Activated CD8-positive, alpha-beta T cell treated with anti-CD3 and anti-CD28 coated beads, Interleukin-2, amount 10 ng/mL, durations not matched to agents 7 days and 5 days (primary cell): ENCODE data around the gene MAN1A2. TPM values are rescaled to one million over a fixed set of nuclear protein-coding genes. Genes with fewer than 3 reads are reported as not detected.
A peak's percentile ranks its signal among the peaks of the same experiment; 100 is the strongest.

Source experiments
- ATAC-seq: fragments of 150-1000 bp; cut with Tn5 transposase; one replicate; pipeline ENCODE4 v1.10.0; 2021; ENCODE audit warnings: moderate library complexity
- CTCF ChIA-PET: fragments of 350-600 bp; sonication (Branson Sonifier 250); formaldehyde crosslinking; loops from one replicate; lab custom pipeline; 2021; ENCODE audit warnings: antibody characterized with exemption; lab: Charles Lee
- POLR2A ChIA-PET: fragments of 350-600 bp; sonication (Branson Sonifier 250); formaldehyde crosslinking; loops from one replicate; lab custom pipeline; 2021; ENCODE audit warnings: antibody characterized with exemption; lab: Charles Lee
- DNase-seq: peaks from one replicate; pipeline ENCODE4 v3.0.0-alpha.2; 2020
- H3K27ac Mint-ChIP-seq: one replicate; pipeline ENCODE4 v1.8.0; 2021; ENCODE audit warnings: mild to moderate bottlenecking, mixed read lengths
- H3K27me3 Mint-ChIP-seq: one replicate; pipeline ENCODE4 v1.8.0; 2021; ENCODE audit warnings: low read depth, mixed read lengths
- H3K36me3 Mint-ChIP-seq: one replicate; pipeline ENCODE4 v1.8.0; 2021; ENCODE audit warnings: low read depth, mixed read lengths
- H3K4me1 Mint-ChIP-seq: one replicate; pipeline ENCODE4 v1.8.0; 2021; ENCODE audit warnings: low read depth, mixed read lengths
- H3K4me3 Mint-ChIP-seq: one replicate; pipeline ENCODE4 v1.8.0; 2021; ENCODE audit warnings: mild to moderate bottlenecking, mixed read lengths
- H3K9me3 Mint-ChIP-seq: one replicate; pipeline ENCODE4 v1.8.0; 2022; ENCODE audit warnings: mixed read lengths; ENCODE audit not compliant: insufficient read depth
- total RNA-seq, 2 experiments: library from RNA; stranded (reverse); gene quantifications; one replicate each; pipeline ENCODE4 v1.2.3, GENCODE V29; 2021

MAN1A2 gene
- total RNA-seq, 2 experiments from 2014 or later: 32.8 to 33.2 TPM

DNA sequence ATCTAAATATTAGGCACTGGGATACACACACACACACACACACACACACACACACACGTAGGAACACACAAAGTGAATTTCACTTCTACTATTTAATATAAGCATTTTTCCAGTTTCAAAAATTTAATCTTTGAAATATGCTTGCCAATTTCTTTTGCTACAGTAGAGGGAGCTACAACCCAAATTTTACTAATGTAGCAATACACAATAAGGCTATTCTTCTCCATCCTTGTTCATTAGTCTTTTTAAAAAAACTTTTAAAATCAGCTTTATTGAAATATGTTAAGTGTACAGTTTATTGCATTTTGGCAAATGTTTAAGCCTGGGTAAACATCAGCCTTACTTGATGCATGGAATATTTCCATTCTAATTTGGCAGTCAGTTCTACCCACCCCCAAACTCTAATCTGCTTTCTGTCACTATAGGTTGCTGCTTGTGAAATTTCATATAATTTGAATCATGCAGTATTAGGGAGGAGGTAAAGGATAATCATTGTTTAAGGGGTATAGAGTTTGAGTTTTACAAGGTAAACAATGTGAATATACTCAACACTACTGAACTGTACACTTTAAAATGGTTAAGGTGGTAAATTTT is 145.6 kb downstream of the MAN1A2 start:
- no peak overlapping the region for H3K4me3 Mint-ChIP-seq
- ATAC-seq (peak; percentile 27), DNase-seq (no peak)
- no peaks in the 10 kb centered on the region for H3K27me3 Mint-ChIP-seq
- H3K27ac Mint-ChIP-seq: no peak overlapping the region
- POLR2A ChIA-PET: interaction anchor here (0.7 kb wide), 1 partner anchor 94 kb away, joined by 3 read pairs; no protein-coding TSS in a partner anchor
- no peaks in the 10 kb centered on the region for H3K4me1 Mint-ChIP-seq
- CTCF ChIA-PET: interaction anchor here (0.6 to 10.5 kb wide), 19 partner anchors 9 to 700 kb away, joined by 3 to 139 read pairs (median 3); no protein-coding TSS in a partner anchor
- H3K36me3 Mint-ChIP-seq: peaks cover 8% of the 10 kb centered on the region
- H3K9me3 Mint-ChIP-seq: no peaks in the 10 kb centered on the region

DNA sequence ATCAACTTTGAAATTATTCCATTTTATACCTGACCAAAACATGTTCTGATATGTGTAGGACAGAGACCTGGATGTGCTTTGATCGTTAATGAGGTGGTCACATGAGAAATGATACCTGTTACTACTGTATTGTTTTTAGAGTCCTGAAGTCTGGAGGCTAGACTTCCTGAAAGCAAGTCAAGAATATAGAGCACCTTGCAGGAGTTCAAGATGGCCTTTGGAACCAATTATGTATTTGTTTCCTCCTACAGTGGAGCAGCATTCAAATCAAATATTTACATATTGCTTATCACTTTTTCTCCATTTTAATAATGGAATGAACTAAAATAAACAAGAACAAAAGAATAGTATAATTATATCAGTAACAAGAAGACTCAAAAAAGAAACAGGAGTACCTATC is 155.9 kb downstream of the MAN1A2 start:
- ATAC-seq (no peak), DNase-seq (no peak)
- Mint-ChIP-seq H3K36me3 (peaks cover 1% of the 10 kb centered on the region), H3K9me3 (no peaks in the 10 kb centered on the region), H3K4me3 (no peak overlapping the region), H3K27me3 (no peaks in the 10 kb centered on the region), H3K4me1 (peaks cover 7% of the 10 kb centered on the region), H3K27ac (no peak overlapping the region)
- ChIA-PET CTCF (interaction anchor here (1.2 to 4.5 kb wide), 4 partner anchors 11 to 235 kb away, joined by 3 to 28 read pairs (median 14); no protein-coding TSS in a partner anchor), POLR2A (no interaction called here)

DNA sequence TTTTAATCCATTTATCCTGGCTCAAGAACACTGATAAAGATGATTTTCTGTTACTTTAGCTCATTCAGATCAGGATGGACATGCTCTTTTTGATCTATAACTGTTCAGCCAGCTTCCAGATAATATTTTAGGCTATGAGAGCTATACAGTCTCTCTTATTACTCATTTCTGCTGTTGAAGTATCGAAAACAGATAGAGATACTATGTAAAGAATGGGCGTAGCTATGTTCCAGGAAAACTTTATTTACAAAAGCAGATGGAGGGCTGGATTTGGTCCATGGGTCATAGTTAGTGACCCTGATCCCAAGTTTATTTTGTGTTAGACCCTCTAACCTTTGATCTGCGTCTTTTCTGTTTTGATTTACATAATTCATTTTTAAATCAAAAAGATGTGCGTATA is 159.8 kb downstream of the MAN1A2 start:
- DNase-seq (no peak), ATAC-seq (no peak)
- Mint-ChIP-seq H3K4me1 (no peaks in the 10 kb centered on the region), H3K36me3 (peaks cover 4% of the 10 kb centered on the region), H3K9me3 (no peaks in the 10 kb centered on the region), H3K4me3 (no peak overlapping the region), H3K27ac (no peak overlapping the region), H3K27me3 (no peaks in the 10 kb centered on the region)
- POLR2A ChIA-PET: no interaction called here
- CTCF ChIA-PET: interaction anchor here (0.8 to 4.5 kb wide), 4 partner anchors 7 to 231 kb away, joined by 3 to 28 read pairs (median 10); no protein-coding TSS in a partner anchor

DNA sequence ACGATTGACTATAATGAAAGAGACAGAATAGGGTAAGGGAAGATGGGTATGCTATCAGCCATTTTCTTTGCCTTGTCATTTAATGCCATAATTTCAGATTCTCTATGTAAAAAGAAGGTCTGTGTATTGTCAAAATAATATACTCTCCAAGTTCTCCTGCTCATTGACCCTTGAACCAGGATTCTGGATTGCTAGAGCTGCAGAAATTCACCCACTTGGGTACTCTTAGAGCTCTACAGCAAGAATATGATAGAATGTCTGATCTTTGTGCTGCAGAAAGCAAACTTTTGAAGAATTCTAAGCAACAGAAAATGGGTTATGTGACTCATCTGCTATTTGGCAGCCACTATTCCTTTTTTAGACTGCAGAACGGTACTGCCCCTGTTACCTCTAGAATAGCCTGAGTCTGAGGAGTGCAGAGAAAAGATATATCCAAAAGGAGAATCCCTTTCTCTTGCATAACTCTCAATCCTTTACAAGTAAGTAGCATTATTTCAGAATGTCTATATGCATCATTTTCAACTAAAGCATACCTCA is 160.4 kb downstream of the MAN1A2 start:
- Mint-ChIP-seq H3K4me1 (no peaks in the 10 kb centered on the region), H3K27me3 (no peaks in the 10 kb centered on the region), H3K27ac (no peak overlapping the region), H3K9me3 (no peaks in the 10 kb centered on the region), H3K36me3 (peaks cover 4% of the 10 kb centered on the region), H3K4me3 (no peak overlapping the region)
- POLR2A ChIA-PET: no interaction called here
- DNase-seq: no peak
- CTCF ChIA-PET: interaction anchor here (1.1 to 4.5 kb wide), 5 partner anchors 7 to 230 kb away, joined by 5 to 28 read pairs (median 8); no protein-coding TSS in a partner anchor
- ATAC-seq: no peak

DNA sequence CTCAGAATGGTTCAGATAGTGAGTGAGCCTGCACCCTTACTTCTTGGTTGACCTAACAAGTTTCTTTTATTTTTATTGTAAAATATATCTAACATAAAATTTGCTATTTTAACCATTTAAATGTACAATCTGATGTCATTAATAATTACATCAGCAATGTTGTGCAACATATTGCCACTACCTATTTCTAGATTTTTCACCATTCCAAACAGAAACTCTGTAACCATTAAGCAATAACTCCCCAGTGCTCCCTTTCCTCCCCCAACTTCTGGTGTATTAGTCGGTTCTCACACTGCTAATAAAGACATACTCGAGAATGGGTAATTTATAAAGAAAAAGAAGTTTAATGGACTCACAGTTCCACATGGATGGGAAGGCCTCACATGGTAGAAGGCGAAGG is 162.4 kb downstream of the MAN1A2 start:
- H3K27me3 Mint-ChIP-seq: no peaks in the 10 kb centered on the region
- H3K4me1 Mint-ChIP-seq: no peaks in the 10 kb centered on the region
- peaks cover 4% of the 10 kb centered on the region for H3K36me3 Mint-ChIP-seq
- H3K27ac Mint-ChIP-seq: no peak overlapping the region
- POLR2A ChIA-PET: no interaction called here
- CTCF ChIA-PET: interaction anchor here (1.0 to 3.0 kb wide), 4 partner anchors 17 to 229 kb away, joined by 3 to 15 read pairs (median 6); no protein-coding TSS in a partner anchor
- DNase-seq (no peak), ATAC-seq (no peak)
- no peaks in the 10 kb centered on the region for H3K9me3 Mint-ChIP-seq
- H3K4me3 Mint-ChIP-seq: no peak overlapping the region

DNA sequence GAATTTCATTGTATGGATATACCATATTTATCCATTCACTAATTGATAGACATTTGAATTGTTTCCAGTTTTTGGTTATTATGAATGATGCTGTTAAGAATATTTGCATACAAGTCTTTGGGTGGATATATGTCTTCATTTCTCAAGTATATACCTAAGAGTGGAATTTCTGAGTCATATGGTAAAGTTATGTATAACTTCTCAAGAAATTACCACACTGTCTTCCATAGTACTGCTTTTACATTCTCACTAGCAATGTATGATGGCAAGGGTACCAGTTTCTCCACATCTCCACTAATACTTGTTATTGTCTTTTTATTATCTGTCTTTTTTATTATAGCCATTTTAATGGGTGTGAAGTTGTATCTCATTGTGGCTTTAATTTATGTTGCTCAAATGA is 164.0 kb downstream of the MAN1A2 start:
- Mint-ChIP-seq H3K27ac (no peak overlapping the region), H3K27me3 (no peaks in the 10 kb centered on the region), H3K4me1 (no peaks in the 10 kb centered on the region), H3K4me3 (no peak overlapping the region), H3K9me3 (no peaks in the 10 kb centered on the region), H3K36me3 (peaks cover 2% of the 10 kb centered on the region)
- POLR2A ChIA-PET: no interaction called here
- CTCF ChIA-PET: interaction anchor here (1.3 to 16.0 kb wide), 2 partner anchors 143 to 223 kb away, joined by 3 to 320 read pairs; no protein-coding TSS in a partner anchor
- DNase-seq (no peak), ATAC-seq (no peak)

DNA sequence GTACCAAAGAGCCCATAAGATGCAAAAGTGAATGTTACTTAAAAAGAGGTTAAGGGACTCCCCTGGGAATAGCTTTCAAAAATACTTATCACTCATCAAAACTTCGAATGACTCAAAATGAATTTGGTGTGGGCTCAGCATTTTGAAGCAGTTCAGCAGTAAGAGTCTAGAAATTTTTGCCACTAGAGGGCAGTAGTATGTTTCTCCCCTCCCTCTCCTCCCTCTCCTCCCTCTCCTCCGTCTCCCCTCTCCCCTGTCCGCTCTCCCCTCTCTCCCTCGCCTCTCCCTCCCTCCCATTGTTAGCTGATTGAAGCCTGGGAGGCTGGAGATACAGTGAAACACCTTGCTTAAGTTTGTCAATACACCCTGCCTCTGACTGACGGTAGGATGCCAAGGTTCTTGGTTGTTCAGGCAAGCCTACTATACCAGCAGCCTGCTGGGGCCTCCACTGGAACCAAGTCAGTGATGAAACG is 167.8 kb downstream of the MAN1A2 start:
- DNase-seq: peak; percentile 47
- Mint-ChIP-seq H3K36me3 (no peaks in the 10 kb centered on the region), H3K27ac (no peak overlapping the region), H3K4me1 (peaks cover under 1% of the 10 kb centered on the region), H3K27me3 (no peaks in the 10 kb centered on the region), H3K4me3 (no peak overlapping the region), H3K9me3 (no peaks in the 10 kb centered on the region)
- ATAC-seq: peak; percentile 86
- ChIA-PET CTCF (interaction anchor here (0.6 to 16.0 kb wide), 90 partner anchors 9 to 441 kb away, joined by 3 to 320 read pairs (median 4); partner anchors contain the start of genes GDAP2, TENT5C and WDR3), POLR2A (interaction anchor here (1.0 to 1.6 kb wide), 2 partner anchors 72 to 219 kb away, joined by 4 read pairs; no protein-coding TSS in a partner anchor)

DNA sequence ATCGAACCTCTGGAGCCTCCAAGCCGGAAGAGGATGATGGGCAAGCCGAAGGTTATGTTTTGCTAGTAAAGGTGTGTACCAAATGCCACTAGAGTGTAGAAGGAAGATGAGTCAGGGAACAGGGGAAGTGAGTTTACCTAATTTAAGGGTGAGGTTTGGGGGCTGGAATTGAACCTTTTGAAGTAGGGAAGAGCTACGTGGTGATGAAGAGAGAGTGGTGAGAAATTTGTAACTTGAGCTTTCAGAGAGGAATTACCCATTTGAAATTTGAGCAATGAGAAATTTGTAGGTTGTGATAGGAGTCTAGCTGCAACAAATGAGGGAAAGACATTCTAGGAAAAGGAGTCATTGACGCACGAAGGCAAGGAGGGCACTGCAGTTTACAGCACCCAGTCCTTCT is 168.6 kb downstream of the MAN1A2 start:
- H3K27me3 Mint-ChIP-seq: no peaks in the 10 kb centered on the region
- ChIA-PET POLR2A (no interaction called here), CTCF (interaction anchor here (0.7 to 16.0 kb wide), 55 partner anchors 10 to 370 kb away, joined by 3 to 320 read pairs (median 8); no protein-coding TSS in a partner anchor)
- H3K36me3 Mint-ChIP-seq: no peaks in the 10 kb centered on the region
- no peak overlapping the region for H3K4me3 Mint-ChIP-seq
- H3K9me3 Mint-ChIP-seq: no peaks in the 10 kb centered on the region
- DNase-seq (no peak), ATAC-seq (no peak)
- no peak overlapping the region for H3K27ac Mint-ChIP-seq
- peaks cover 6% of the 10 kb centered on the region for H3K4me1 Mint-ChIP-seq

DNA sequence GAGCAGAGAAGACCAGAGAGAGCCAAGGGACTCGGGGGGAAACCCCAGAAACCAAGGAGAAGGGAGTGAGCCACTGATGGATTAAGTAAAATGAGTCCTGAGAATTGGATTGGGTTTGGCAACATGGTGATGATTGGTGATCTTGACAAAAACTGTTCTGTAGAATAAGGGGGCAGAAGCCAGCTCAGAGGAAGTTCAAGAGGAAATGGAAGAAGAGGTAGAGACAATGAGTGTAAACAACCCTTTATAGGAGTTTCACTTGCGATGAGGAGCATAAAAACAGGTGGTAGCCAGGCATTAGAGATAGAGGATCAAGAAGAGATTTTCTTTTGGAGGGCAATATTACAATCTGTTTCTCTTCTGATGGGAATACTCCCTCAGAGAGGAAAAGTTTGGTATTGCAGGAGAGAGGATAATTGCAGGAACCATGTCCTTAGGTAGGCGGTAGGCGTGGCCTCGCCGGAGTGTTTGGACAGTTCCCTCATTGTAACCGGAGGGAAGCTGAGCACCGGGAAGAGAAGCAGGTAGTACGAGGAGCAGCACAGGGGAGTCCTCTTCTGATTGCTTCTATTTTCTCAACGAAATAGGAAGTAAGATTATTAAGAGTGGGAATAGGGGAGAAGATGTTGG is 170.2 kb downstream of the MAN1A2 start:
- Mint-ChIP-seq H3K4me3 (no peak overlapping the region), H3K36me3 (no peaks in the 10 kb centered on the region), H3K4me1 (peaks cover 15% of the 10 kb centered on the region), H3K9me3 (no peaks in the 10 kb centered on the region), H3K27me3 (no peaks in the 10 kb centered on the region), H3K27ac (no peak overlapping the region)
- CTCF ChIA-PET: interaction anchor here (1.5 to 16.0 kb wide), 6 partner anchors 9 to 217 kb away, joined by 5 to 320 read pairs (median 47); no protein-coding TSS in a partner anchor
- POLR2A ChIA-PET: interaction anchor here (0.6 kb wide), 1 partner anchor 137 kb away, joined by 3 read pairs; no protein-coding TSS in a partner anchor
- ATAC-seq (no peak), DNase-seq (no peak)

DNA sequence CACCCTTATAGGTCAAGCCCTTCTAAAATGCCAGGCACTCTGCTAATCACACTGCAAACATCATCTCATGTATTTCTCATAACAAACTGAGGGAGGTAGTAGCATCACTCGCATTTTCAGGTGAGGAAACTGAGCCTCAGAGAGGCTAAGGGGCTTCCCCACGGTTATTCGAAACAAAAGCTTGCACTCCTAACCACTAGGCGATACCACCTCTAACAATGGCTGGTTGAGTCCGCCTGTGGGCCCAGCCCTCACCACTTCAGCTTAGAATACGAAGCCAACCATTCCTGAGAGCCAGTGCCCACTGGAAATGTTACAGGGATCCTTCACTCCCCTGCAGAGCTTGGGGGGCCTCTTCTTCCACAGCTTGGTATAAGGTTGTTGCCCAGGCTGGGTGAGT is 173.3 kb downstream of the MAN1A2 start:
- POLR2A ChIA-PET: no interaction called here
- Mint-ChIP-seq H3K9me3 (no peaks in the 10 kb centered on the region), H3K36me3 (no peaks in the 10 kb centered on the region), H3K4me3 (no peak overlapping the region), H3K27ac (no peak overlapping the region), H3K4me1 (peaks cover 15% of the 10 kb centered on the region), H3K27me3 (peaks cover 6% of the 10 kb centered on the region)
- DNase-seq (no peak), ATAC-seq (no peak)
- CTCF ChIA-PET: interaction anchor here (0.9 to 16.0 kb wide), 5 partner anchors 26 to 214 kb away, joined by 3 to 320 read pairs (median 4); no protein-coding TSS in a partner anchor

DNA sequence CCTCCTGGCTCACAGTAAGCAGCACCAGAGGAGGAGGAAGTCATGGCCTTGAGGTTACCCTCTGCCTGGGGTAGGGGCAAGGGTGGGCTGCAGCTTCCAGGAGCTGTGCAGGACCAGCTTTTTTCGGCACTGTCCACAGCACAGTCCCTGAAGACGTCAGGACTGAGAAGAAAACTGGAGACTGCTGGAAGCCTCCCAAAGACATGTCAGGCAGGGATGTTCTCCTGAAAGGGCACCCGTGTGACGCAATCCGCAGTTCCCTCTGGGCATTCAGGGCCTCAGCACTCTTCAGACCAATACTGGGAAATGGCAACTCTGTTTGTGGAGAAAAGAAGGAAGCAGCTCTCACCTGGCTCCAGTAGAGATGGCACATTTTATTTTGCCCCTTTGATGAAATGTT is 173.8 kb downstream of the MAN1A2 start:
- CTCF ChIA-PET: interaction anchor here (0.9 to 16.0 kb wide), 5 partner anchors 26 to 214 kb away, joined by 3 to 320 read pairs (median 4); no protein-coding TSS in a partner anchor
- Mint-ChIP-seq H3K4me3 (no peak overlapping the region), H3K9me3 (no peaks in the 10 kb centered on the region), H3K4me1 (peaks cover 15% of the 10 kb centered on the region), H3K27me3 (peaks cover 6% of the 10 kb centered on the region), H3K27ac (no peak overlapping the region), H3K36me3 (no peaks in the 10 kb centered on the region)
- POLR2A ChIA-PET: no interaction called here
- ATAC-seq (no peak), DNase-seq (no peak)
